Gastrocnemius medialis (tissue), 4 donors: Measurements from ENCODE around the gene CYSLTR2.

Source experiments
- POLR2A ChIP-seq, 2 donors: fragments of 450-650 bp; IDR thresholded peaks; one replicate each; pipeline ENCODE4 v1.6.1; 2017; ENCODE audit warnings: antibody characterized with exemption in 2 of 2, mild to moderate bottlenecking in 2 of 2, moderate library complexity in 2 of 2
- TF ChIP-seq, protein P1 (sequence below), 5 experiments: fragments of 450-650 bp in 3 of 5; fragments of 200-600 bp in 2 of 5; sonication (generic) in 2 of 5; IDR thresholded peaks in 4 of 5; conservative IDR thresholded peaks in 1 of 5; 1 replicate in 4 of 5; 2 replicates in 1 of 5; pipeline ENCODE4 v1.5.1; 2016 to 2019; ENCODE audit warnings: antibody characterized with exemption in 5 of 5, mild to moderate bottlenecking in 3 of 5, moderate library complexity in 3 of 5

GRCh38 chr13:48725271-48725670 lies 71.5 kb downstream of the CYSLTR2 start:
- TF ChIP-seq, protein P1, sequence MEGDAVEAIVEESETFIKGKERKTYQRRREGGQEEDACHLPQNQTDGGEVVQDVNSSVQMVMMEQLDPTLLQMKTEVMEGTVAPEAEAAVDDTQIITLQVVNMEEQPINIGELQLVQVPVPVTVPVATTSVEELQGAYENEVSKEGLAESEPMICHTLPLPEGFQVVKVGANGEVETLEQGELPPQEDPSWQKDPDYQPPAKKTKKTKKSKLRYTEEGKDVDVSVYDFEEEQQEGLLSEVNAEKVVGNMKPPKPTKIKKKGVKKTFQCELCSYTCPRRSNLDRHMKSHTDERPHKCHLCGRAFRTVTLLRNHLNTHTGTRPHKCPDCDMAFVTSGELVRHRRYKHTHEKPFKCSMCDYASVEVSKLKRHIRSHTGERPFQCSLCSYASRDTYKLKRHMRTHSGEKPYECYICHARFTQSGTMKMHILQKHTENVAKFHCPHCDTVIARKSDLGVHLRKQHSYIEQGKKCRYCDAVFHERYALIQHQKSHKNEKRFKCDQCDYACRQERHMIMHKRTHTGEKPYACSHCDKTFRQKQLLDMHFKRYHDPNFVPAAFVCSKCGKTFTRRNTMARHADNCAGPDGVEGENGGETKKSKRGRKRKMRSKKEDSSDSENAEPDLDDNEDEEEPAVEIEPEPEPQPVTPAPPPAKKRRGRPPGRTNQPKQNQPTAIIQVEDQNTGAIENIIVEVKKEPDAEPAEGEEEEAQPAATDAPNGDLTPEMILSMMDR (IDR thresholded peaks at IDR 0.05 in 4 of 5, conservative IDR thresholded peaks at IDR 0.05 in 1 of 5) = no peak
- TF ChIP-seq POLR2A (IDR thresholded peaks at IDR 0.05) = no peak
